Umbilical cord (tissue), 2 donors: Measurements from ENCODE around the gene HOXB8. TPM values are rescaled to one million over a fixed set of nuclear protein-coding genes. Genes with fewer than 3 reads are reported as not detected.

Experiments used
- DNase-seq: peaks from one replicate; pipeline ENCODE4 v3.0.0-alpha.2; 2015; ENCODE audit warnings: low spot score
- total RNA-seq: library from RNA; depleted of rRNA; stranded (reverse); fragments of >200 nt; gene quantifications from one replicate; pipeline ENCODE4 v1.2.3, GENCODE V29; 2014; ENCODE audit warnings: low replicate concordance; ENCODE audit not compliant: insufficient read depth

HOXB8 gene
- total RNA-seq: not detected

DNA sequence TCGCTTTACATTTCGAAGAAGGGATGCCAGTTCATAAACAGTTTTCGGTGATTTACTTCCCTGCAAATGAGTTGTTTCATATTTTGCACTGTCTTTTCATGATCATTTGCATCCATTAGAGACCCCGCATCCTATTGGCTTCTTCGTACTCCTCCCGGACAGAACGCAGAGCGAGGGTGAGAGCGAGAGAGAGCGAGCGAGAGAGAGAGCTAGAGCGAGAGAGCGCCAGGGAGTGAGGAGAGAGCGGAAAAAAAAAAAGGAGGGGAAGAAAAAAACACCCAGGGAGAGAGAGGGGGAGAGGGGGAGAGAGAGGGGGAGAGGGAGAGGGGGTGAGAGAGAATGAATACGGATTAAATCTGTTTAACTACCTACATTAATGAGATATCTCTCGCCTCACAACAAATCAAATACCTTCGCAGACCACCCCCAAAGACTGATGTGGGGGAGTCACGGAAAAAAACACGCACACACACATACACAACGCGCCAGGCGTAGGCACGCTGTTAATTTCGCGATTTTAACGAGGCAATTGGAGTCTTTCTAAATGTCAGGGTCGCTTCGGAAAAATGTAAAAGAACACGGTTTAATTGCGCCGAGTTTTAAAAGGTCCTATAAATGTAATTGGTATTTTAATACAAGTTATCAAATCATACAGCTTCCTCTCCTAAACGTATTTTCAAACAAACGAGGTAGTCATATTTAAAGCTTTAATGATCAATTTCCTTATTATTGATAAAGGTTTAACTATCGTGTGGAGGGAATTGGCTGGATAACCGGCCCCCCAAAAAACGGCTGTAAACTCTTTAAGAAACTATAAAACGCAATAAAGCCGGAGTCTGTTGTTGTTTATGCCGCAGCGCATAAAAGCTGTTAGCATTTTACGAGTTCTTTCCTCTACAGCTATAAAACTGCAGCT is at the start of gene HOXB8:
HOXB8 (minus strand) TSS at position 246 of the 916 bp plus-strand sequence. CDS start 588 bp downstream, outside the sequence.
- DNase-seq: no peak

- no peak for DNase-seq
Observed at GRCh38 chr17:48663134-48663924, 48.2 kb upstream of the HOXB8 start.

GRCh38 chr17:48655913-48656312 is 40.8 kb upstream of the HOXB8 start:
- DNase-seq: no peak

DNA sequence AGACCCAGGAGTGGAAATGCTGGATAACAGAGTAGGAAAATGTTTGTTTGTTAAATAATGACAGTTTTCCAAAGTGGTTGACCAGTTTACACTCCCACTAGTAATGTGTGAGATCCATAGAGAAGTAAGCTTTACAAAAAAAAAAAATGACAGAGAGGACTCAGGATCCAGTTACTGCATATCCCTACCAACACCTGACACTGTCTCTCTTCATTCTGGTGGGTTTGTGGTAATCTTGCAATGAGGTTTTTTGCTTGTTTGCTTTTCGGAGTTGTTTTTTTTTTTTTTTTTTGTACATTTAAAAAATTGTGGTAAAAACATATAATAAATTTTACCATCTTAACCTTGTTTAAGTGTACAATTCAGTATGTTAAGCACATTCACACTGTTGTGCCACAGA is 34.6 kb upstream of the HOXB8 start:
- DNase-seq: no peak

- no peak for DNase-seq
Observed at GRCh38 chr17:48647963-48648245, 32.8 kb upstream of the HOXB8 start.

- DNase-seq: no peak
Observed at GRCh38 chr17:48647103-48647962, 32.2 kb upstream of the HOXB8 start.

DNA sequence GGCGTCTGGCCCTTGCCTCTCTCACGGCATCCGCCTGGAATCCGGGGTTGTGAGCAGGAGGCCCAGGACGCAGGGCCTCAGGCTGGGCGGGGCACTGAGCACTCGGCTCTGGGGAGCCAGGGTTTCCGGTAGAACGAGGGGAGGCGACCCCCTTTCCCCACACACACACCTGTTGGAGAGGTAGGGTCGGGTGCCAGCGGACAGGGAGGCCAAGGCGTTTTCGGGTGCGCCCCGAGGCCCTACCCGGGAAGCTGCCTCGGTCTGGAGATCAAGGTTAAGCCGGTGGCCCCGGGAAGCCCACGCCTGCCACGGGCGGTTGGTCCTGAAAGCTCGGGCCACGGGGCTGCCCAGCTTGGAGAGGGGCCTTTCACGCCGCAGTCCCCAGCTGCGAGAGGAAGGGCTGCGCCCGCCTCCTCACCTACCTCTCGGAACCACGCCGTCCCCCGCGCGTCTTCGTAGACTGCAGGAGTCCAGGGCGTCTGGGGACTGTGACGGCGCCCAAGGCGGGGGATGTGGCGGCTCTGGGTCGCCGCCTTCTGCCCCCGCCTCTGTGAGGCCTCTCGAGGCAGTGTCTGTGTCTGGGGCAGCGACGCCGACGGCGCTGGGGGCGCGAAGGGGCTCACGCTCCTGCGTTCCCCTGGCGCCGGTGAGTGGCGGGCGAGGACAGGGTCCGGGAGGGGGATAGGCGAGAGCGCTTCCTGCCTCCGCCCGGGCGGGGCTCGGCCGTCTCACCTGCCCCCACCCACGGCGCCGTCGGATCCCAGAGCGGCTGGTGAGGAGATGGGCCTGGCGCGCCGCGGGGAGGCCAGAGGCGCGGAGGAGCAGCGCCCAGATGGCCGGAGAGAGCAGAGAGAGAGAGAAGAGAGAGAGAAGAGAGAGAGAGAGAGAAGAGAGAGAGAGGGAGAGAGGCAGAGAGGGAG is 31.4 kb upstream of the HOXB8 start:
- peak; percentile 44 for DNase-seq

- no peak for DNase-seq
Observed at GRCh38 chr17:48645639-48646182, 30.6 kb upstream of the HOXB8 start.

DNA sequence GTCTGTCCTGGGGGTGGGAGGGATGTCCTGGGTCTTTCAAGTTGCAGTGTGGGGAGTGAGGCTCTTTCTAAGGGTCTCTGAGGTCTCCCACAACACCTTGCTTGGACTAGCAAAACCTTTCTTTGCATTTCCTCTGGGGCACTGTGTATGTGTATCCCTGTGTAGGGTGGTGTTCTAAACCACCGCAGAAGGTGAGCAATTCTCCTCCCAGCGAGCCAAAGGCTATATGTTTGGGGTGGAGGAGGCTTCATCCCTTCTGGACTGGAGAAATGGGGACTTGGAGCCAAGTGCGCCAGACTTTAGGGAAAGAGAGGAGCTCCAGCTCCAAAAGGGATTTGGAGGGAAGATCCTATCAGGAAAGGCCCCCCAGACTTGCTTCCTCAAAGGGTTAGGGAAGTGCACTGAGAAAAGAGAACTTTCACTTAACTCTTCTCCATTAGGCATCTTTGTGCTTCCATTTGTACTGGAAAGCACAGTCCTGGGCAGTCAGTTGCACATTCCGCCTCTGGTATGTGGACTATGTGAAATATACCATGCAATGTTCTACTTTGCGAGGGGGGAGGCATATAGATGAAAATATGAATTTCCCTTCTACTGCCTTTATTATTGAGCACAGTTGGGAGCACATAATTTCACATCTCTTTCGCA is 29.9 kb upstream of the HOXB8 start:
- no peak for DNase-seq

DNA sequence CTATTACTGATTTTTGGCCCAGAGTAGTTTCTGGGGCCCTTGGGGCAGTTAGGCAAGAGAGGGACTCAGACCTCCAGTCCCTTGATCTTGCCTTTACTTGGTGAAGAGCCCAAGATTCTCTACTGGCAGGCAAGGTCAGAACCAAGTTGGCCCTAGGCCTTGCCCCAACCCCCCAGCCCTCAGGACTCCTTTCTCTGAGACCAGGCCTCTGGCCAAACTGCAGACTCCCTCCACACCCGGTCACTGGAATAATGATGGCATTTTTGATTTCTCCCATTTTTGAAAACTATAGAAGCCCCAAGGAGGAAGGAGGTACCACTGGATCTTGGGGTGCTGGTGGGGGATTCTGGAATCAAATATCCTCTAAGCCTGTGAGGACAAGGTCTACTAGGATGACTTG is 29.1 kb upstream of the HOXB8 start:
- DNase-seq: no peak

- DNase-seq: no peak
Observed at GRCh38 chr17:48643697-48644012, 28.6 kb upstream of the HOXB8 start.

GRCh38 chr17:48642843-48643696 is 28.0 kb upstream of the HOXB8 start:
- no peak for DNase-seq

DNA sequence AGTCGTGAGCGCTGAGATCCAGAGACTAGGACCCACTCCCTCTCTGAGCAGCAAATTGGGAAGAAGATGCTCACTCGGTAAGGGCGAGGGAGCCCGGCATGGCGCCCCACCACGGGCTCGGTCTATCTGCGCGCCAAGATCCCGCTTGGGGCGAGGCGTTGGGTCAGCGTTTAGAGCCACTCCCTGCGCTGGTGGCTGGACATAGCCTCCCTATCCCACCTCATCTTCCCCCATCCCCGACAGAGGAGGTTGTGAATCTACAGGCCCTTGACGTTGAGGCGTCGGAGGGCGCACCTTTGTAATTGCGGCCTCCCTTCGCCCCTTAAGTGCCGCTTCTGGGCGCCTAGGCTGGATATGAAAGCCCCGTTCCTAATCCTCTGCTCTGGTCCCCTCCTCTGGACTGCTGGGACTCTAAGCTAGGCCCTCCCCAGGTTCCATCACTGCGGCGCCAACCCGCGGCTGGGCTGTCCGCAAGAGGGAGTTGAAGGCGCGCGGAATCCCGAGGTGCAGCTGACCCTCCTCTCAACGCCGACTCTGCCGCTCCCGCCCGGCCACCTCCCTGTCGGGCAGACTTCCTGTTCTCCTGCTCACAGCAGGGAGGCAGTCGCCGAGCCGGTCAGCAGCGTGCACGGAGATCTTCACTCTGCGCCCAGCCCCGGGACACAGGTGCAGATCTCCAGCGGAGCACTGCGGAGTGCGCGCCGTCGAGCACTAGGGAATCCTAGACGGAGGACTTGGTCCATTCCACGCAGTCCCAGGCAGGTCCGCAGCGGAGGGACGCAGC is 27.2 kb upstream of the HOXB8 start:
- no peak for DNase-seq

DNA sequence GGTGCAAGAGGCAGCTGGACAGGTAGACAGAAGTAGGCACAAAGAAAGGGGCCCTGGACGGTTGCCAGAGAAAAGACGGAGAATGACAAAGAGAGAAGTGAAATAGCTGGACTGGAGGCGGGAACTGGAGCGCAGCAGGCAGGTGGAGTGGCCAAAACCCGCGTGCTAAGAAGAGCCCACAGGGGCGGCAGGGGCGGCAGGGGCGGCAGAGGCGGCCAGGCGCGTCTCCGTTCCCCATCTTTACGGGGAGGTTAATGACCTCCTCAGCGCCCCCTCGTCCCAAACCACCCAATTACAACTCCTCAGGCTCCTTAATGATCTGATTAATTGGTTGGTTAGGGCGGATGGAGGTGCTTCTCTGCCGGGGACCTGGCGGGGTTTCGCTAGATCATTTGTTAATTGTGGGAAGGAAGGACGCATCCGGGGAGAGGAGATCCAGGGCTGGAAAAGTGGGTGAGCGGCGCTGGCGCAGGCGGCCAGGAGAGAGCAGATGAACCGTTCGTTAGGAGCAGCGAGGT is 26.5 kb upstream of the HOXB8 start:
- DNase-seq: no peak

- no peak for DNase-seq
Observed at GRCh38 chr17:48640858-48641180, 25.7 kb upstream of the HOXB8 start.

GRCh38 chr17:48639982-48640857 is 25.1 kb upstream of the HOXB8 start:
- no peak for DNase-seq

DNA sequence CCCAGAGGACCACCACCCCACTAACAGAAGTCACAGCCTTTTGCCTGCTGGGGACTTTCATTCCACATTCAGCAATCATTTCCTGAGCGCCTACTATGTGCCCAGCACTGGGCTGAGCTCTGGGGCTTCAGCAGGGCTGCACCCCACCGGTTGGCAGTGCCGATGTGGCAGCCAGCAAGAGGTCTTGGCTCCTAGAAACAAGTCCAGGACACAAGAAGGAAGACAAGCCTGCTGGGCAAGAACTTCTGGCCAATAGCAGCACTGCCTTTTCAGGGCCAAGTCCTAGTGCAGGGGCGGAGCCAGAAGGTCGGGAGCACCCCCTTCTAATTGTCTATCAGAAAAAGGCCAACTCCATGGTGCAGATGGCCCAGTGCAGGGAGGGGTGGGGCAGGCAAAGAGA is 24.0 kb upstream of the HOXB8 start:
- no peak for DNase-seq
